Upper lobe of right lung (tissue), 1 donor: ENCODE results near the gene OSBPL5. TPM values are rescaled to one million over a fixed set of nuclear protein-coding genes. Genes with fewer than 3 reads are reported as not detected.

Experiments
- ATAC-seq: fragments of 200-7000 bp; cut with Tn5 transposase; one replicate; pipeline ENCODE4 v1.9.1; 2020; ENCODE audit warnings: mild to moderate bottlenecking, moderate library complexity
- DNase-seq: peaks from one replicate; pipeline ENCODE4 v3.0.0-alpha.2; 2020
- H3K27ac ChIP-seq: fragments of 200-600 bp; one replicate; pipeline ENCODE4 v1.8.0; 2022
- H3K27me3 ChIP-seq: fragments of 200-600 bp; one replicate; pipeline ENCODE4 v1.8.0; 2022; ENCODE audit warnings: mild to moderate bottlenecking
- H3K36me3 ChIP-seq: fragments of 200-600 bp; one replicate; pipeline ENCODE4 v1.8.0; 2022
- H3K4me1 ChIP-seq: fragments of 200-600 bp; one replicate; pipeline ENCODE4 v1.8.0; 2022
- H3K4me3 ChIP-seq: fragments of 200-600 bp; one replicate; pipeline ENCODE4 v1.8.0; 2022; ENCODE audit warnings: mild to moderate bottlenecking
- H3K9me3 ChIP-seq: fragments of 200-600 bp; one replicate; pipeline ENCODE4 v1.8.0; 2022
- intact Hi-C: fragments of 100-400 bp; cut with DNase I; formaldehyde crosslinking; loops from one replicate; pipeline ENCODE4 v1.11.0; 2022
- total RNA-seq: library from RNA; stranded (reverse); fragmentation: NEBNext Ultra II Directional; extraction: Animal tissue kit (Norgen Biotek cat#: 25700); gene quantifications from one replicate; pipeline ENCODE4 v1.2.1, GENCODE V29; 2021
- TF ChIP-seq, protein P1 (sequence below): fragments of 200-600 bp; IDR thresholded peaks from one replicate; pipeline ENCODE4 v1.8.0; 2022; ENCODE audit warnings: antibody characterized with exemption
- donor health status: DM: no; HTN: yes; CAD: no; lungs with severe emphysema.

The OSBPL5 gene
- total RNA-seq, 1 donor from 2014 or later: 52.6 TPM

DNA sequence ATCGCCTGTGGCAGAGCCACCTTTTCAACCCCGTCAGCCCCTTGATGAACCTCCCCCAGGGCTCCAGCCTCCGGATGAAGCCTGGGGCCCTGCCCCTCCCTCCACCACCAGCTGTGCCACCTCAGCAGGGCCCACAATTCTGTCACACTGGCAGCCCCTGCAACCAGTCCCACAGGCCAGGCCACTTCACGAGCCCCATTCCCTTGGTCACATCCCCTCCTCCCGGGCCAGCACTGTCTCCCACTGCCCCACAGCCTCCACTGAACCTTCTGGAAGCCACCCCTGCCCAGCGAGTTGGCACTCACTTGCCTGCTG lies 19.9 kb downstream of the OSBPL5 start:
- Histone ChIP-seq H3K4me3 (no peak overlapping the region), H3K4me1 (no peaks in the 10 kb centered on the region), H3K36me3 (no peaks in the 10 kb centered on the region), H3K27me3 (no peaks in the 10 kb centered on the region), H3K27ac (no peak overlapping the region), H3K9me3 (no peaks in the 10 kb centered on the region)
- ATAC-seq: no peak
- DNase-seq: no peak
- TF ChIP-seq, protein P1, sequence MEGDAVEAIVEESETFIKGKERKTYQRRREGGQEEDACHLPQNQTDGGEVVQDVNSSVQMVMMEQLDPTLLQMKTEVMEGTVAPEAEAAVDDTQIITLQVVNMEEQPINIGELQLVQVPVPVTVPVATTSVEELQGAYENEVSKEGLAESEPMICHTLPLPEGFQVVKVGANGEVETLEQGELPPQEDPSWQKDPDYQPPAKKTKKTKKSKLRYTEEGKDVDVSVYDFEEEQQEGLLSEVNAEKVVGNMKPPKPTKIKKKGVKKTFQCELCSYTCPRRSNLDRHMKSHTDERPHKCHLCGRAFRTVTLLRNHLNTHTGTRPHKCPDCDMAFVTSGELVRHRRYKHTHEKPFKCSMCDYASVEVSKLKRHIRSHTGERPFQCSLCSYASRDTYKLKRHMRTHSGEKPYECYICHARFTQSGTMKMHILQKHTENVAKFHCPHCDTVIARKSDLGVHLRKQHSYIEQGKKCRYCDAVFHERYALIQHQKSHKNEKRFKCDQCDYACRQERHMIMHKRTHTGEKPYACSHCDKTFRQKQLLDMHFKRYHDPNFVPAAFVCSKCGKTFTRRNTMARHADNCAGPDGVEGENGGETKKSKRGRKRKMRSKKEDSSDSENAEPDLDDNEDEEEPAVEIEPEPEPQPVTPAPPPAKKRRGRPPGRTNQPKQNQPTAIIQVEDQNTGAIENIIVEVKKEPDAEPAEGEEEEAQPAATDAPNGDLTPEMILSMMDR: no peak
- intact Hi-C loops: no loop called here

DNA sequence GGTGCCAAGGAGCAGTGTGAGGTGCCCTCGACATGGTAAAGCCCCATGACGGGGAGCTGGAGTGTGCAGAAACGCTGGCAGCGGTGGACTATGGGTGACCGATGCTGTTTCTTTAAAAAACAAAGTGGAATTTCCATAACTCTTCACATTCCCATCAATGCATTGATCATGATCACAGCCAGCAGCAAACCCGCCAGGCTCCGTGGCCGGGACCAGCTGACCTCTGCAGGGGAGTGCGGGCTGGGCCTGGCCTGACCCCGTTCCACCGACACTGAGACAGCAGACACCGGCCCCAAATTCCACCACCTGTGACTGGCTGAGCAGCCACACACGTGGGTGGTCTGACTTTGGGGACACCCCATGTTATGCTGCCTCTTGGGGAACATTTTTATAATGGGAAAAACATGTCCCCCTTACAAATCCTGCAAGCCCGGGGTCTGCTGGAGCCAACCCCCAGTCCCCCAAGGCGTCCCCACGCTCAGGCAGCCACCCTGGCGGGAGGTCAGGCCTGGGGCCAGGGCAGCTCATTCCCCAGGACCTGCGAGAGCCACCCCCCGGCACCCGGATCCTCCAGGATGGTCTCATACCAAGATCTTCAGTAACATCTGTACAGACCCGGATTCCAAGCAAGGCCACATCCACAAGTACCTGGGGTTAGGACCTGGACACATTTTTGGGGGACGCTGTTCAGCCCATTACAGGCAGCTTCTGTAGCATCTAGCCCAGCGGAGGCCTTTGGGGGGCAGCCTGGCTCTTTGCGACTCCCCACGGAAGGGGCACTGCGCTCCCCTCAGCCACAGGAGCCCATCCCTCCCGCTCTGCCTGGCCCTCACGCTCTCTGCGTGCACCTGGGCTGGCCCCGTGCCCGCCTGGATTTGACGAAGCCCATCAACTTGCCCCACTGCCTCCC lies 20.6 kb downstream of the OSBPL5 start:
- Histone ChIP-seq H3K36me3 (no peaks in the 10 kb centered on the region), H3K4me3 (no peak overlapping the region), H3K27me3 (no peaks in the 10 kb centered on the region), H3K4me1 (no peaks in the 10 kb centered on the region), H3K9me3 (no peaks in the 10 kb centered on the region), H3K27ac (no peak overlapping the region)
- TF ChIP-seq, protein P1: no peak
- intact Hi-C loops: no loop called here
- no peak for ATAC-seq
- no peak for DNase-seq

DNA sequence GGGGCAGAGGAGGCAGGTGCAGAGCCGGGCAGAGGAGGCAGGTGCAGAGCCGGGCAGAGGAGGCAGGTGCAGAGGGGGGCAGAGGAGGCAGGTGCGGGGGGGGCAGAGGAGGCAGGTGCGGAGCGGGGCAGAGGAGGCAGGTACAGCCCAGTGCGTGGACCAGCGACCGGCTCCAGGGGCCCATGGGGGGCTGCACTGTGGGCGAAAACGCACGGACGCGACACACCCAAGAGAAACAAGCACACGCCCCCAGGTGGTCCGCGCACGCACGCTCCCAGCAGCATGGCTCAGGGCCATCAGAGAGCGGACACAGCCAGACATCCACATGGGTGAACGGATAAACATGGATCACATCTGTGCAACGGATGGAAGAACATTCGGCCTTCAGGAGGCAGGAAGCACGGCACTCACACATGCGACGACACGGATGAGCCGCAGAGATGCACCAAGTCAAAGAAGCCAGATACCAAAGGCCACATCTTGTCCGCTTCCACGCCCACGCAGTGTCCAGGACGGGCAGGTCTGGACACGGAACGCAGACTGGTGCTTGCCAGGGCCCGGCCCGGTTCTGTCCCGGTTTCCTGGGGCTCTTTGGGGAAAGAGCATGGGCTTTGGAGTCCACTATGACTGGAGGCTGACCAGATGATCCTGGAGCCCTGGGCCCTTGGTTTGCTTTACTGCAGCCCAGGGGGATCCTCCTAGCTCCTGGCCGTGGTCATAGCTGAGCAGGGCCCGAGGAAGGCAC lies 21.8 kb downstream of the OSBPL5 start:
- H3K9me3 ChIP-seq: no peaks in the 10 kb centered on the region
- H3K4me1 ChIP-seq: no peaks in the 10 kb centered on the region
- H3K4me3 ChIP-seq: no peak overlapping the region
- no peaks in the 10 kb centered on the region for H3K27me3 ChIP-seq
- TF ChIP-seq, protein P1: no peak
- DNase-seq (no peak), ATAC-seq (no peak)
- intact Hi-C loops: no loop called here
- no peaks in the 10 kb centered on the region for H3K36me3 ChIP-seq
- H3K27ac ChIP-seq: no peak overlapping the region

DNA sequence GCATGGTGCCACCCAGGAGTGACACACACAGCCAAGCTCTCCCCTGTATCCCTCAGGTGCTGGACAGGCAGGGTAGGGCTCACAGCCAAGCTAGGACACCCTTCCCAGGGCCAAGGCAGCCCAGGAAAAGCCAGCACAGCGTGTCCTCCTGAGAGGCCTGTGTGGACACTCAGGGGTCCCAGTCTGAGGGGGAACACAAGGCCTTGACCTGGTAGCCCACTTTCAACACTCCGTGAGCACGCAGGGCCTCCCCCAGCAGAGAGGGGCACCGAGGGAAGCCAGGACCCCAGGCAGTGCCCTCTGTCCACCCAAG lies 24.9 kb downstream of the OSBPL5 start:
- ATAC-seq (no peak), DNase-seq (no peak)
- Histone ChIP-seq H3K4me3 (no peak overlapping the region), H3K4me1 (no peaks in the 10 kb centered on the region), H3K27ac (no peak overlapping the region), H3K27me3 (no peaks in the 10 kb centered on the region), H3K9me3 (no peaks in the 10 kb centered on the region), H3K36me3 (no peaks in the 10 kb centered on the region)
- intact Hi-C loops: no loop called here
- TF ChIP-seq, protein P1: no peak

DNA sequence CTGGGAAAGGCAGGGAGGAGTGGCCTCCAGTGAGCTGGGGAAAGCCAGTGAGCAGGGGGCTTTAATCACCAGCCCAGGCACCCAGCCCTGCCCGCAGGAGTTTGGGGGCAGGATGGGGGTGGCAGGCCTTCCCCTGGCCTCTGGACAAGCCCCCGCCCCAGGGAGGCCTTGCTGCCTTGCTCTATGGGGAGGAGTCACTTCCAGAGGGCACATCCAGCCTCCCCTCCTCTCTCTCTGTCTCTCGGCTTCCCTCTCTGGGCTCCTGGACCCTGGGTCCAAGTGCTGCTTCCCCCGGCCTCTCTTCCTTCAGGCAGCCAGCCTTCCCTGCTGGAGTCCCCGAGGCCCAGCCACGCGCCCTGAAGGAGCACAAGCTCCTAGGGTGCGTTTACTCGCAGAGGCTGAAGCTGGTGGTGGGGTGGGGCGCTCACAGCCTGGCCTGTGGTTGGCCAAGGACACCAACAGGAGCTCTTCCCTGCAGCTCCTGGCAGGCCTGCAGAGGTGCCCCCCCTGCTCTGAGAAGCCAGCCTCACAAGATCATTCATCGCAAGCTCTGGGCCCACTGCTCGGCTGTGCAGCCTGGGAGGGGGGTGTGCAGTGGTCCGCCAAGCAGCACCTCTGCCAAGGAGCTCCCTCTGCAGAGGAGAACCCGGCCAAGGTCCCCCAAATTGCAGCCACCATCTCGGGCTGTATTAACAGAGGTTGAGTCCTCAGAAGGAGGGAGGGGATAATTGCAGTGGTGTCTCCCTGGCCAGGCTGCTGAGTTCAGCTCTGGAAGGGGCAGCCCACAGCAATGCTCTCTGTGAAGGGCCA lies 25.4 kb downstream of the OSBPL5 start:
- H3K4me3 ChIP-seq: no peak overlapping the region
- H3K4me1 ChIP-seq: no peaks in the 10 kb centered on the region
- H3K27me3 ChIP-seq: no peaks in the 10 kb centered on the region
- TF ChIP-seq, protein P1: no peak
- DNase-seq (no peak), ATAC-seq (no peak)
- intact Hi-C loops: no loop called here
- no peaks in the 10 kb centered on the region for H3K9me3 ChIP-seq
- H3K27ac ChIP-seq: no peak overlapping the region
- H3K36me3 ChIP-seq: no peaks in the 10 kb centered on the region
